ENCODE measurements around the gene CFAP77. TPM values are rescaled to one million over a fixed set of nuclear protein-coding genes. Genes with fewer than 3 reads are reported as not detected.

Gene CFAP77
- total and polyA plus RNA-seq, 2 of the 8 experiments (the other 6 are each of a cell fraction or from before 2014, with no cell fraction given), result 0.63 to 0.97 TPM

DNA sequence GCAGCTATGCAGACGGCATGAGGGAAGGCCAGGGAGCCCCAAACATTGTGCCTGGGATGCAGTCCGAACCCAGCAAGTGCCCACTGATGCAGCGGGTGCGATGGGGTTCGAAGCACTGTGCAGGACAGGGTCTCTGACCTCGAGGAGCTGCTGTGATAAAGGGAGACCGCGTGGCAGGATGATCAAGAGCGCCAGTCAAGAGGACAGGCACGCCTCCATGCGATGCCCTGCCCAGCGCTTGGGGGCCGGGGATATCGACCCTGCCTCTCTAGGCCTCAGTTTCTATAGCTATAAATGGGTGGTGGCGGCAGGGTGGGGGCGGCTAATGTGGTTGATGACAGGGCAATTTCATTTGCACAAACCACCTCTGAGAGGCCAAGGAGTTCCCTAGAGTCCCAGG is 87.7 kb downstream of the CFAP77 start:
- Histone ChIP-seq H4K91ac (replicated peaks; ENCODE audit: insufficient read length, low read length) (no peak overlapping the region), H2BK5ac (ENCODE audit: low read depth, low read length) (no peak overlapping the region), H3K9me3 (ENCODE audit: insufficient read depth in 2 of 2, low read depth in 1 of 2, low read length in 1 of 2) (peaks cover 7 to 8% of the 10 kb centered on the region in 2 experiments; a peak in 3 of 4 replicates), H2BK15ac (ENCODE audit: low read length) (no peak overlapping the region), H3K4me3 (ENCODE audit: extremely low read depth in 1 of 4, insufficient read depth in 2 of 4, low read depth in 3 of 4, low read length in 4 of 4) (no peak overlapping the region), H4K5ac (ENCODE audit: insufficient read length, low read depth, low read length) (no peak overlapping the region), H4K20me1 (replicated peaks in 1 of 2; ENCODE audit: control insufficient read depth in 1 of 2, insufficient read depth in 2 of 2, low read length in 2 of 2) (no peaks in the 10 kb centered on the region), H3K4ac (replicated peaks; ENCODE audit: insufficient read length, low read depth, low read length) (no peak overlapping the region), H3K27ac (ENCODE audit: low read depth, low read length) (no peak overlapping the region), H2AK5ac (ENCODE audit: low read depth, low read length) (no peak overlapping the region), H3K4me1 (replicated peaks in 1 of 4; ENCODE audit: control insufficient read depth in 3 of 4, insufficient read depth in 4 of 4, low read length in 3 of 4) (peaks cover 0 to 3% (median 0%) of the 10 kb centered on the region in 4 experiments; a peak in 2 of 7 replicates), H3K79me1 (ENCODE audit: low read depth, low read length) (no peaks in the 10 kb centered on the region), H3K79me2 (ENCODE audit: control insufficient read depth in 1 of 2, insufficient read depth in 2 of 2, low read length in 2 of 2) (no peaks in the 10 kb centered on the region), H4K8ac (ENCODE audit: extremely low read depth, insufficient read depth, low read length) (no peak overlapping the region), H3K36me3 (ENCODE audit: control insufficient read depth in 2 of 4, insufficient read depth in 4 of 4, low read length in 3 of 4) (no peaks in the 10 kb centered on the region), H3K4me2 (ENCODE audit: insufficient read depth in 1 of 2, low read depth in 2 of 2, low read length in 2 of 2) (no peak overlapping the region), H3K18ac (ENCODE audit: extremely low read depth, low read length) (no peak overlapping the region), H3K14ac (ENCODE audit: insufficient read length) (no peak overlapping the region), H3K9ac (replicated peaks in 1 of 4; ENCODE audit: extremely low read depth in 1 of 4, low read depth in 3 of 4, low read length in 3 of 4) (no peak overlapping the region), H2BK20ac (ENCODE audit: low read length) (no peak overlapping the region), H3K23me2 (ENCODE audit: low read depth, low read length) (no peaks in the 10 kb centered on the region), H3K56ac (replicated peaks; ENCODE audit: insufficient read length, low read depth, low read length) (no peak overlapping the region), H3K27me3 (replicated peaks in 1 of 4; ENCODE audit: control insufficient read depth in 3 of 4, extremely low read depth in 1 of 4, insufficient read depth in 3 of 4, low read length in 3 of 4) (no peaks in the 10 kb centered on the region), H2BK120ac (replicated peaks; ENCODE audit: low read depth, low read length) (no peak overlapping the region), H2AFZ (ENCODE audit: low read length) (no peak overlapping the region), H2BK12ac (ENCODE audit: low read depth, low read length) (no peak overlapping the region), H3K23ac (ENCODE audit: insufficient read length) (no peak overlapping the region)
- ChIA-PET CTCF (ENCODE audit: partially characterized antibody) (interaction anchor here (0.7 to 3.9 kb wide), 15 partner anchors 9 to 197 kb away, joined by 3 to 18 read pairs (median 4); no protein-coding TSS in a partner anchor), POLR2A (ENCODE audit: partially characterized antibody) (interaction anchor here (1.0 to 1.2 kb wide), 2 partner anchors 23 to 272 kb away, joined by 3 read pairs; no protein-coding TSS in a partner anchor)
- no peak for DNase-seq (ENCODE audit: low read depth in 1 of 2, low spot score in 2 of 2)
- WGBS, 2 experiments (ENCODE audit: extremely low coverage in 1 of 2, insufficient coverage in 1 of 2, insufficient read length in 1 of 2, insufficient replicate concordance in 2 of 2, low coverage in 1 of 2, low lambda C conversion rate in 2 of 2, missing lambda C conversion rate in 1 of 2), result 93% methylated on average over 16 of the region's 16 CpGs; no CpG with 5 or more reads in 1 of the 2 experiments
- FAIRE-seq, result no peak
- TF ChIP-seq RAD21 (IDR thresholded peaks at IDR 0.05 in 1 of 2, conservative IDR thresholded peaks at IDR 0.05 in 1 of 2; ENCODE audit: low read depth in 2 of 2, low read length in 2 of 2) (no peak), ATF3 (IDR thresholded peaks at IDR 0.05; ENCODE audit: insufficient read depth, low read depth, low read length) (no peak), CTBP2 (IDR thresholded peaks at IDR 0.05; ENCODE audit: borderline replicate concordance, insufficient read depth, insufficient read length, low read length) (no peak), JUN (IDR thresholded peaks at IDR 0.05; ENCODE audit: low read depth, low read length) (no peak), RBBP5 (IDR thresholded peaks at IDR 0.05; ENCODE audit: borderline replicate concordance, low read depth, low read length) (no peak), TAF7 (optimal IDR thresholded peaks at IDR 0.05; ENCODE audit: borderline replicate concordance, low read depth, low read length) (no peak), E2F6 (IDR thresholded peaks at IDR 0.05) (no peak), SRF (IDR thresholded peaks at IDR 0.05; ENCODE audit: low read depth, low read length) (no peak), ZNF274 (IDR thresholded peaks at IDR 0.05; ENCODE audit: borderline replicate concordance, extremely low read depth, low read length) (no peak), CEBPB (IDR thresholded peaks at IDR 0.05; ENCODE audit: low read depth, low read length) (no peak), SIX5 (IDR thresholded peaks at IDR 0.05; ENCODE audit: low read depth, low read length) (no peak), NRF1 (IDR thresholded peaks at IDR 0.05; ENCODE audit: low read depth, low read length) (no peak), BRCA1 (IDR thresholded peaks at IDR 0.05; ENCODE audit: low read depth, low read length) (no peak)

Measured in H1 (cell line).